ENCODE measurements around the gene CALM3.
"Not testable (repeated sequence)": the region's sequence is repeated elsewhere in the genome, so short reads cannot be mapped to it uniquely, and the experiment has no call there.

GRCh38 chr19:46628970-46629369, 27.8 kb downstream of the CALM3 start:
- TF ChIP-seq, protein P1, sequence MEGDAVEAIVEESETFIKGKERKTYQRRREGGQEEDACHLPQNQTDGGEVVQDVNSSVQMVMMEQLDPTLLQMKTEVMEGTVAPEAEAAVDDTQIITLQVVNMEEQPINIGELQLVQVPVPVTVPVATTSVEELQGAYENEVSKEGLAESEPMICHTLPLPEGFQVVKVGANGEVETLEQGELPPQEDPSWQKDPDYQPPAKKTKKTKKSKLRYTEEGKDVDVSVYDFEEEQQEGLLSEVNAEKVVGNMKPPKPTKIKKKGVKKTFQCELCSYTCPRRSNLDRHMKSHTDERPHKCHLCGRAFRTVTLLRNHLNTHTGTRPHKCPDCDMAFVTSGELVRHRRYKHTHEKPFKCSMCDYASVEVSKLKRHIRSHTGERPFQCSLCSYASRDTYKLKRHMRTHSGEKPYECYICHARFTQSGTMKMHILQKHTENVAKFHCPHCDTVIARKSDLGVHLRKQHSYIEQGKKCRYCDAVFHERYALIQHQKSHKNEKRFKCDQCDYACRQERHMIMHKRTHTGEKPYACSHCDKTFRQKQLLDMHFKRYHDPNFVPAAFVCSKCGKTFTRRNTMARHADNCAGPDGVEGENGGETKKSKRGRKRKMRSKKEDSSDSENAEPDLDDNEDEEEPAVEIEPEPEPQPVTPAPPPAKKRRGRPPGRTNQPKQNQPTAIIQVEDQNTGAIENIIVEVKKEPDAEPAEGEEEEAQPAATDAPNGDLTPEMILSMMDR (conservative IDR thresholded peaks at IDR 0.05 in 1 of 2, IDR thresholded peaks at IDR 0.05 in 1 of 2; ENCODE audit: extremely low read depth in 1 of 2, insufficient read depth in 1 of 2, low read depth in 1 of 2, low read length in 2 of 2): not testable (repeated sequence)
- not testable (repeated sequence) for TF ChIP-seq EZH2 (IDR thresholded peaks at IDR 0.05; ENCODE audit: borderline replicate concordance, low read length)

All from mammary epithelial cell (primary cell).